GM19397 (cell line): ENCODE measurements around the gene OSBPL5.
"Not testable (repeated sequence)": the region's sequence is repeated elsewhere in the genome, so short reads cannot be mapped to it uniquely, and the experiment has no call there.

Experiments used
- ATAC-seq: cut with Tn5 transposase; IDR thresholded peaks from one replicate; pipeline ENCODE4 v1.9.1; 2021; ENCODE audit warnings: mild to moderate bottlenecking, moderate library complexity; ENCODE audit not compliant: unreplicated experiment

The OSBPL5 gene

DNA sequence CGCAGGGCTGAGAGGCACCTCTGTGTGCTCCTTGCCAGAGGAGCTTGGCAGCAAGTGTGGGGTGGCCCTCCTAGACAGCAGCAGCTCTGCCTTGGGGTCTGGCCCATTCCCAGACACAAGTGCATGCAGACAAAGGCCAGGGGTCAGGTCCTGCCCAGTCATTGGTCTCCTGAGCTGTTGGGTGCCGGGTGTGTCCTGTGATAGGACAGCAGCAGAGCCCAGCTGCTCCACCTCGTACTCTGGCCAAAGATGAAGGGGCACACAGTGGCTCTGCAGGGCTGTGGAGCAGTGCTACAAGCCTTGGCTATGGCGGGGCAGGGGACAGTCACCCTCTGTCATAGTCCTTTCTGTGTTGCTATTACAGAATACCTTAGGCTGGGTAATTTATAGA, 17.3 kb upstream of the OSBPL5 start:
- ATAC-seq, result no peak

DNA sequence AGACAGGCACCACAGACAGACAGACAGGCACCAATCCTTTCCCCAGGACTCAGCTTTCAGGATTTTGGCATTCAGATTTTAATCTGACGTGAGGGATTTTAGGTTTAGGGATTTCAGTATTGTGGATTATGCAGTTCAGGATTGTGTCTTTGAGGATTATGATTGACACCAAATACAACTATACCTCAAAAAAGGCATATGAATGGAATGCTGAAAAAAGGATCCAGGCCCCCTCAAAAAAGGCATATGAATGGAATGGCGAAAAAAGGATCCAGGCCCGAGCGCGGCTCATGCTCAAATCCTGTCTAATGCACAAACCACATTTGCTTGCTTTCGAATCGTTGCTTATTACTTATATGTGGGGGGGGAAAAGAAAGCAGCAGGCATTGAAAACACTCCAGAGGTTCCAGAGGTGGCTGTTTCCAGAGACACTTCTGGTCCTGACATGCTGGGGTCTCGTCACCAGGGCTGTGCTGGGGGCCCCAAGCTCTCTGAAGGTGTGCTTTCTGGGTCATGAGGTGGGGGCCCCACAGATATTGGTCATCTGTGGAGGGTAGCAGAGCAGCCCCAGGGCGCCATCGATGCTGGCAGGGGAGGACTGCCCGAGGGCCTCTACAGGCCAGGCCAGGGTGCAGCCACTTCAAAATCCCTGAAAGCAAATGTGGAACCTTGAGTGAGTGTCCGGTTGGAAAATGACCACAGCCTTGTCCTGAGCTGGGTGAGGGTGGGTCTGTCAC, 16.8 kb upstream of the OSBPL5 start:
- no peak for ATAC-seq

DNA sequence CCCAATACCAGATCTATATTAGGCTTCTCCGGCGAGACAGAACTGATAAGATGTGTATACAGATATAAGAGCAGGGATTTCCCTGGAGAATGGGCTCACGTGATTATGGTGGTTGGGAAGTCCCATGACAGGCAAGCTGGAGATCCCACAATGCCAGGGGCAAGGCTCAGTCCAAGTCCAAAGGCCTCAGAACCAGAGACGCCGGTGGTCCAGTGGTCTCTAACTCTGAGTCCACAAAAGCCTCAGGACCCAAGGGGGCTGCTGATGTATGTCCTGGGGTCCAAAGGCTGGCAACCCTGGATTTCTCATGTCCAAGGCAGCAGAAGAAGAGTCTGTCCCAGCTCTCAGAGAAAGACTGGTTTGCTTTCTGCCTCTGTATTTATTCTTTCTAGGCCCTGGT, 15.8 kb upstream of the OSBPL5 start:
- ATAC-seq, result no peak

DNA sequence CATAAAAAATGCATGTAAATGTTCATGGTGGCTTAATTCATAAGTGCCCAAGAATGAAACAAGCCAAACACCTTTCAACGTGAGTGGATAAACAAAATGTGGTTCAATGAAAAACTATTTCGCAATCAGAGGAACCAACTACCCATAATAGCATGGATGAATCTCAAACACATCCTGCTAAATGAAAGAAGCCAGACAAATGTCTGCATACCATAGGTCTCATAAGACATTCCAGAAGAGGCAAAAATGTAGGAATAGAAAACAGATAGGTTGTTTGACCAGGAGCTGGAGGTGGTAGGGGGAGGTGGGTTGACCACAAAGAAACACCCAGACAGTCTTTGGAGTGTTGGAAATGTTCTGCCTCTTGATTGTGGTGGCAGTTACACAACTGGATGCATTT, 13.2 kb upstream of the OSBPL5 start:
- no peak for ATAC-seq

DNA sequence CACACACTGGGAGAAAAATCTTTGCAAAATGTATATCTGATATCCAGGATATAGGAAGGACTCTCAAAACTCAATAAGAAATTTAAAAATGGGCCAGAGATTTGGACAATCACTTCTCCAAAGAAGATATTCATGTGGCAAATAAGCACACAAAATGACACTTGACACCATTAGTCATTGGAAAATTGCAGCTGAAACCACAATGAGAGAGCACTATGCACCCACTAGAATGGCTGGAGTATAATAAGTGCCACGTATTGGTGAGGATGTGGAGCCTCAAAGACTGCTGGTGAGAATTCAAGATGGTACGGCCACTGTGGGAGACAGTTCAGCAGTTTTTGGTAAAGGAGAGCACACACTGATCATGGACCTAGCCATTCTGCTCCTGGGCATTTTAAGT, 12.8 kb upstream of the OSBPL5 start:
- ATAC-seq, result no peak

DNA sequence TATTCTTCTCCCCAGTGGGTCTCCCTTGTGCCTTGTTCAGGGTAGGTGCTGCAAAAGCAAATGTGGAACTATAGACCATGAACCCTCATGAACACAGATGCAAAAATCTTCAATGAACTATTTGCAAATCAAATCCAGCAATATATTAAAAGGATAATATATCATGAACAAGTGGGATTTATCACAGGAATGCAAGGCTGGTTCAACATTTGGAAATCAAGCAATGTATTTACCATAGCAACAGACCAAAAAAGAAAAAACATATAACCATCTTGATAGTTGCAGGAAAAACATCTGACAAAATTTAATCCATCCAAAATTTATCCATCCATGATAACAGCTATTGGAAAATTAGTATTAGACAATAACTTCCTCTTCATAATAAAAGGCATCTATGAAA, 11.4 kb upstream of the OSBPL5 start:
- no peak for ATAC-seq

DNA sequence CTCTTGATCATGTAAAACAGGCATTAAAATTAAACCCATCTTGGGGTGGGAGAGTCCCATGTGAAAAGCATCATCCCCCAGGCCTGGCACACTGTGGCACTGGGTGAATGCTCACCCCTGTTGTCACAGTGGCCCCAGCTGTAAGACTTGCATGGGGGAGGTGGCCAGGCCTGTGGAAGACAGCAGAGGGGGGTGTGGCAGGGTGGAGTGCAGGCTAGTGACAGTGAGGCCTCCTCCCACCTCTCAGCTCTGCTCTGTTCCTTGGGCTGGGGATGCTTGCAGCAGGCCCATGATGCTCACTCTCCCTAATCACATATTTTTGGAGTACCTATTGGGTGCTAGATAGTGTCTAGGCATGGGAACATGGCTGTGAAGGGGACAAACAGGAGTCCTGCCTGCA, 10.1 kb upstream of the OSBPL5 start:
- no peak for ATAC-seq

DNA sequence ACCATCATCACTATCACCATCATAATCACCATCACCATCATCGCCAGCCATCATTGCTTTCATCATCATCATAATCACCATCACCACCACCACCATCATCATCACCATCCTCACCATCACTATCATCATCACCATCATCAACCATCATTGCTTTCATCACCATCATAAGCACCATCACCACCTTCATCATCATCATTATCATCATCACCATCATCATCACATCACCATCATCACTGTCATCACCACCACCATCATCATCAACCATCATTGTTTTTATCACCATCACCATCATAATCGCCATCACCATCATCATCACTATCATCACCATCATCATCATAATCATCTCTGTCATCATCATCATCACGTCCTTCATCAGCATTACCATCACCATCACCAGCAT, 9.3 kb upstream of the OSBPL5 start:
- ATAC-seq, result no peak

DNA sequence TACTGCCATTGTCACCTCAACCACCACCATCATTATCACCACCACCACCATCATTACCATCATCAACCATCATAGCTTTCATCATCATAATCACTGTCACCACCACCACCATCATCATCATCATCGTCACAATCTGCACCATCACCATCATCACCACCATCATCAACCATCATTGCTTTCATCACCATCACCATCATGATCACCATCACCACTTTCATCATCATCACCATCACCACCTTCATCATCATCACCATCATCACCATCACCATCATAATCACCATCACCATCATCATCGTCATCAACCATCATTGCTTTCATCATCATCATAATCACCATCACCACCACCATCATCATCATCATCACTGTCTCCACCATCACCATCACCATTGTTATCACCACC, 8.7 kb upstream of the OSBPL5 start:
- no peak for ATAC-seq

DNA sequence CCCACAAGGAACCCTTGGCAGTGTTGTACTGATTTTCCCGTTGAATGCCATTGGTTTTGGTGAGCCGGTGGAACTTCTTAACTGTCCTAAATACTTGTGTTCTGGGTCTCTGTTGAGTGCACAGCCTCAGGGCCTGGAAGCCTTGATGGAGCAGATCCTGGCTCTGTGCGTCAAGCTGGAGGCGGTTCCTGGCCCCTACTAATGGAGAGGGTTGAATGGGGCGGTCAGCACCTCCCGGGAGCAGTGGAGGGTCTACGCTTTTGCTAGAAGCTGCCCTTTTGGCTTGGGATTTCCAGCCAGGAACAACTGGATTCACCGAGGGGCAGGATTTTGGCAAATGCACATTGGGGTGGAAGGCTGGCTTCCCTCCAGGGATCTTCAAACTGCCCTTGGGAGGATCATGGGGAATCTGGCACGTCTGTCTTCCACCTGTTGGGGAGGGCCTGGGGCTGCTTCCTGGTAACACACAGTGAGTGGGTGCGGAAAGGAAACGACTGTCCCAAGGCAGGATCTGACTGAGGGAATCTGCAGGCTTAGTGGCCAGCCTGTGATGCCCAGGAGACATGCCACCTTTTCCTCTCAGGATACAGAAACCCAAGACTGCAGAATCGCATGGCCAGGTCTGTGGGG, 6.9 kb upstream of the OSBPL5 start:
- no peak for ATAC-seq

DNA sequence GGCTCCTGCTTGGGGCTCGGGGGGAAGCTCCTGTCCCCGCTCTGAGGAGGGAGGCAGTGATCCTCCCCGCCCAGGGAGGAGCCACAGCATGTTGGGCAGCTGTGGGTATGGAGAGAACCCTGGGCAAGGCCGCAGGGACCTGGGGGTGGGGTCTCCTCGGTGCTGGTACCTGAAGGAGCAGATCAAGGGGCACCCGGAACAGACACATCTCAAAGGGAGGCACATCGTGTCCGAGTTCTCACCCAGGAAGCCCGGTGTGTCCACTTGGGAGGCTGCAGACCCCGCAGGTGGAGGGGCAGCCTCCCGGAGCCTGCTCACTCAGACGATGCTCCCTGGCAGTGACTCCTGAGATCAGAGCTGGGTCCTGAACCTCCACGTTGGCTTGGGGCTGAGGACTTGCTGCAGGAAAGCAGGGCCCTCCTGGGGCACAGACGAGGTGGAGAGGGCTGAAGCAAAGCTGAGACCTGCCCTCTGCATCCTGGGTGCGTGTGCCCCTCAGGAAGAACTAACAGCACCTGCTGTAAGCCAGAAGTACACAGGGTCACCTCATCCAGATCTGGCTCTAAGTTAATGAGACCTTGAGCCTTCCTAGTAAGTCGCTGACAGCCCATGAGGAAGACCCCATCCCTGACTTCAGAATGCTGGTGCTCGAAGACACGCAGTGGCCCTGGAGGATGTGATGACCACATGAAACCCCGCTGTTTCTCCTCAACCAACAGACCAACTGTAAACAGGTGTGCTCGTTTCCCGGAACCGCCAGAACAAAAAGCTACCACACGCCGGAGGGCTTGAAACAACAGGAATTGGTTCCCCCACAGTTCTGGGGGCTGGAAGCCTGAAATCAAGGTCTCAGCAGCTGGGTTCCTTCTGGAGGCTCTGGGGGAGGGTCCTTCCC, 5.9 kb upstream of the OSBPL5 start:
- no peak for ATAC-seq

DNA sequence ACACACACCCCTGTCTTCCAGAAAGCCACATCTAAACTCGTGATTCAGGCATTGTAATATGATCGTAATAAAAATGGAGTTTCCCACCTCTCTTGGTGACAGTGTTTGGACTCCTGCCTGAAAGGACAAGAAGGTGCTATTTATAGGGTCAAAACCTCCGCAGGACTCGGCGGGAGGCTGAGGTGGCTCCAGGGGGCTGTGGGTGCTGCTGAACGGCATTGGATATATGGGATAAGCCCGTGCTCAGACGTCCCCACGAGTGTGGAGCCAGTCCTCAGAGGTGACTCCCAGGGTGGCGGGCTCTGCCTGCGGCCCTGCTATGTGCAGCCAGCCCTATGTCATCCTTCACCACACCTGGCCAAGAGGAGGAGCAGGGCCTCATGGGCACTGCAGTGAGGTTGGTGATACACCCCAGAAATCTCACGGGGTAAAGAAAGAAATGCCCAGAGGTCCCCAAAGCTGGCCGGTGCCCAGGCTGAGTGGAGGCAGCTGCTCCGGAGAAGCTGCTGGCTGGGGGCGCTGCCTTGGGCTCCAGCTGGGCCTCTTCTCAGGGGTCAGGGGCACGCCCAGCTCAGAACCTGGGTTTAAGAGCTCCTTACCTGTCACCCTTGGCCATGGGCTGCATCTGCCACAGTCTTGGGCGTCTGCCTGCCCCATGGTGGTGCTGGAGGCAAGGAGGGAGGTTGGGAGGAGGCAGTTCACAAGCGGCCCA, 5.1 kb upstream of the OSBPL5 start:
- ATAC-seq, result no peak

DNA sequence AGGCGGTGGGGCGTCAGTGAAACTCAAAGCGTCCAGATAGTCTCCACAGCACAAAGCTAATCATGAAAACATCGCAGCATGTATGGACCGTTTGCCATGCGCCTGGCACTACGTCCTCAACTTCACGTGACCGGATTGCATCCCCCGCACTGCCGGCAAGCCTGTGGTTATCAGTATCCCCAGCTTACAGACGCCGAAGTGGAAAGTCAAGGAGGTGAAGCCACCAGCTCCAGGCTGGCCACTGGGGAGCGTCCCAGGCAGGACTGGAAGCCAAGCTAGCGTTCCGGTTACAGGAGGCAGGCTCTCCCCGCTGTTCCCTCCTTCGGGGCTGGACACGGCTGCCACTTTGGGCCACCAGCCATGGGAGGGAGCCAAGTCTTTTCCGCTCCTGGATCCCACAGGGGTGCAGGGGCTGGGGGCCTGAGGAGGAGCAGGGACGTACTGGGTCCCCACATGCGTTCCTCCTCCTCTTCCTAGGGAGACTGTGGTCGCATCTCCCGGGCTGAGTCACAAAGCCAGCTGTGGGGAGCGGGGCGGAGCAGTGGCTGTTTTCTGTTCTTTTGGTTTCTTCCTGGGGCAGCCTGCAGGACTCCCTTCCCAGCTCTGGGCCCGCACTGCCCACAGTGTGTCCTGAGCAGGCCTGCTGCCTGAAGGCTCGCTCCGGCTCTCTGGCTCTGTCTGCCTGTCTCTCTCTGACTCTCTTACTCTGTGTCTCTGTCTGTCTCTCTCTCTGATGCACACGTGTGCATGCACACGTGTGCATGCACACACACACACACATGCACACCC, 4.3 kb upstream of the OSBPL5 start:
- ATAC-seq, result no peak

DNA sequence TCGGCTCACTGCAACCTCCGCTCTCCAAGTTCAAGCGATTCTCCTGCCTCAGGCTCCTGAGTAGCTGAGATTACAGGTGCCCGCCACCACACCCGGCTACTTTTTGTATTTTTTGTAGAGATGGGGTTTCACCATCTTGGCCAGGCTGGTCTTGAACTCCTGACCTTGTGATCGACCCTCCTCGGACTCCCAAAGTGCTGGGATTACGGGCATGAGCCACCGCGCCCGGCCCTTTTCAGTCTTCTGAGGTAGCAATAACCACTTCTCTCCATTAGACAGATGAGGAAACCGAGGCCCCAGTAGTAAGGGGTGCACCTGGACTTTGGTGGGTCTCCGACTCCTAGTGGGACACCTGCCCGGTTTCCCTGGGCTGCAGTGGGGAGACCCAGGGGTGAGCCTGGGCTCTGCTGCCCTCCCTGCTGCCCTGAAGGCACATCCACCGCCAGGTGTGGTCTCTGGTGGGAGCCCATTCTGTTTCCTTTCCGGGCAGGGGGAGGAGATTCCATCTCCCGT, 3.7 kb upstream of the OSBPL5 start:
- not testable (repeated sequence) for ATAC-seq

DNA sequence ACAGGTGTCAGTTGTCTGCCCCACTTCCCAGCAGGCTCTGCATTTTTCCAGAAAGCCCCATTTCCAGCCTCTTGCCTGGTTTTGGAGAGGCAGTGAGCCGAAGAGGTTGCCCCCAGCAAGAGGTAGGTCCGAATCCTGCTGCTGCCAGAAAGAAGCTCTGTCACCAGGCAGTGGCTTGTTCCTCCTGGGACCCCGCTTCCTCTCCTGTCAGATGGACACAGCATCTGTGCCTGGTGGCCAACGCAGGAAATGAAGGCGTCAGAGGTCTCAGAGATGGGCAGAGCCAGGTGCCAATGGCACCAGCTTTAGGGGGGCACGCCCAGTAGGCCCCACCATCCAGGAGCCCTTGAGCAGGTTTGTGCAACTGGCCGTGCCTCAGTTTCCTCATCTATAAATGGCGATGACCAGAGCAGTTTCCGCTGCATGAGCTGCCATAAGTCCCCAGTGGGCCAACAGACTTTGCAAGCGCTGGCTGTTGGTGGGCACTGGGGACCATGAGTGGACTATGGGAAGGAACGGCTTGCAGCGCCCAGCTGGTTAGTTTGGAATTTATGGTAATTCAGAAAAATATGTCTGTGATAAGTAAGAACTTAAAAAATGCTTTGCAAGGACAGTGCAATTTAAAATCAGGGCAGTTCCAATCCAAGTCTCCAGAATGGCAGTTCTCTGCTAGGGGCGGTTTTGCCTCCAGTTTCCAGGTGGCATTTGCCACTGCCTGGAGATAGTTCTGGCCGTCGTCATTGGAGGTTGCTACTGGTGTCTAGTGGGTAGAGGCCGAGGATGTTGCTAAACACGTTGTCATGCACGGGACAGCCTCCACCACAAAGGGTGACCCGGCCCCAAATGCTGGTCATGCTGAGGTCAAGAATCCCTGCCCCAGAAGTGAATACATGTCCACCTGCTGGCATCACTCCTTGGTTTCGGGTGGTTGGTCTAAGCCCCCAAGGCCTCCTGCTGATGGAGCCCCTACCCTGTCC, 2.3 kb upstream of the OSBPL5 start:
- ATAC-seq, result no peak

DNA sequence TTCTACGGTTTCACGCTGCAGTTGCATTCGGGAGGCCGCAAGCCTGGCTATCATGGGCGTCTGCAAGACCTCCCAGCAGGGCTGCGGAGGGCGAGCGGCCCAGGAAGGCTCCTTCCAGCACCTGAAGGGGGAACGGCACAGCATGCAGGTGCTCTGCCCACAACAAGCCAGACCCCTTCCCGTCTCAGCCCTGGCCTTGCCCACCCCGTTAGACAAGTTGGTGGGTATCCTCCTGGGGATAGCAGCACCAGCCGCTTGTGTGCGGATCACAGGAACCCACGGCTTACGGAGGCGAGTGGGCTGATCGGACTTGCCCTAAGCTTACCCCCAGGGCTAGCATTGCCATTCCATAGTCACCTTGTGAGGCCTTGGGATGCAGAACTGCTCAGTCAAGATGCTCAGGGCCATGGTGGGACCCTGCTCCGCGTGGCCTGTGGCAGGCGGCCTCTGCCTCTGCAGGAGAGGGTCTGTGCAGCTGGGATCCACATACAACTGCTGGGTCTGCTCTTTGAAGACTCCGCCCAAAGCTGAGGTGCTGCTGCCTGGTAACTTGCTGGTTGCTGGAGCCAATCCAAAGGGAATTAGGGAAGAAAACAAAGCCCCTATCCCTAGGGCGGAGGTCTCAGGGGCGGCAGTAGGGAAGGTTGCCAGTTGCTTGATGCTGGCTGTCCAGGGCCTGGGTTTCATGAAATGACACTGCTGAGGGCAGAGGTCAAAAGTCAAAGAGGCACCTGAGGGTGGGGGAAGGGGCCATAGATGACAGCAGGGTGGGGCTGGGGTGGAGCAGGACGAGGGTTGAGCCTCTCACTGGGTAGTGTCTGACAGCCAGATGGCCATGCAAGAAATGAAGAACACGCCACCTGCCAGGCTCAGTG, 1.4 kb upstream of the OSBPL5 start:
- ATAC-seq, result no peak

DNA sequence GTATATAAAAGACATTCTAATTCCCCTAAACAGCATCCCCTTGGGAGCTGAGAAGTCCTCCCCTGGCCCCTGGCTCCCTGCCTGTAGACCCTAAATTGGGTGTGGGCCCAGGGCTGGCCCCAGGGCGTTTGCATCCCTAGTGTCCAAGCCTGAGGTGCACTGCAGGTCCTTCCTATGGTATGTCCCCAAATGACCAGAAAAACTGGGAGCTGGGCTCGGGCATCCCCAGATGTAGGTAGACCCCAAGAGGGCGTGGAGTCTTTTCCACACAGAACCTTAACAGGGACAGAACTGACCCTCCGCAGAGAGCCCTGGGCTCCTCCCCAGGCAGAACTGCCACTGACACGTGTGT, 782 bp upstream of the OSBPL5 start:
- ATAC-seq, result no peak

DNA sequence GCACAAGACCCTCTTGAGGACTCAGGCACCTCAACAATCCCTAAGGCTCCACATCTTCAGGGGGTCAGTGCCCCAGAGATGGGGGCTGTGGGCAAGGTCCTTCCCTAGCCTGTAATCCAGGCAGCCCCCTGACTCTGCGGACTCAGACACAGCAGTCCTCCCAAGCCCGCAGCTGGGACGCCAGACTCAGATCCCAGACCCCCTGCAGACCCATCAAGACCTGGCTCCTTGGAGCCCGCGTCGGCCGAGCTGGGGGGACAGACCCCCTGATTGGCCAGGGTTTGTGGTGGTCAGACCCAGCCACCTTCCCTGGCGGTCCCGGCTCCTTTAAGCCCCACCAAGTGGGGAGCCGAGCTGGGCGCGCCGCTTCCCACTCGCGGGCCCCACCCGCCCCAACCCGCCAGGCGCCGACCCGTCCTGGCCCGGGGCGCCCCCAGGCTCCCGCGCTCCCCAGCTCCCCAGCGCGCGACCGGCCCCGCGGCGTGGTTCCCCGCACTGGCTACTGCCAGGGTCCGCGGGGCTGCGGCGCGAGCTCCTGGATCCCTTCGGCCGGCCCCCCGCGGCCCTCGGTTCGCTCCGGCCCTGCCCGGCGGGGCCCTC, 458 bp downstream of the OSBPL5 start:
- no peak for ATAC-seq
